IPS-18a (cell line): ENCODE results near the gene BLOC1S4.

Experiments used
- H3K27ac ChIP-seq: one replicate; pipeline ENCODE4 v1.5.1; 2013; ENCODE audit warnings: low read length
- H3K27me3 ChIP-seq: one replicate; pipeline ENCODE4 v1.6.1; 2013; ENCODE audit warnings: mild to moderate bottlenecking, low read length; ENCODE audit not compliant: control insufficient read depth, insufficient read depth
- H3K36me3 ChIP-seq: one replicate; pipeline ENCODE4 v1.6.1; 2013; ENCODE audit warnings: low read depth, low read length; ENCODE audit not compliant: control insufficient read depth
- H3K4me1 ChIP-seq: one replicate; pipeline ENCODE4 v1.6.1; 2013; ENCODE audit warnings: low read depth, low read length; ENCODE audit not compliant: control insufficient read depth
- H3K4me3 ChIP-seq: one replicate; pipeline ENCODE4 v1.5.1; 2013; ENCODE audit warnings: low read length
- H3K9ac ChIP-seq: one replicate; pipeline ENCODE4 v1.6.1; 2013; ENCODE audit warnings: mild to moderate bottlenecking, low read length, moderate library complexity
- H3K9me3 ChIP-seq: one replicate; pipeline ENCODE4 v1.6.1; 2013; ENCODE audit warnings: low read depth, low read length; ENCODE audit not compliant: control insufficient read depth

The BLOC1S4 gene

DNA sequence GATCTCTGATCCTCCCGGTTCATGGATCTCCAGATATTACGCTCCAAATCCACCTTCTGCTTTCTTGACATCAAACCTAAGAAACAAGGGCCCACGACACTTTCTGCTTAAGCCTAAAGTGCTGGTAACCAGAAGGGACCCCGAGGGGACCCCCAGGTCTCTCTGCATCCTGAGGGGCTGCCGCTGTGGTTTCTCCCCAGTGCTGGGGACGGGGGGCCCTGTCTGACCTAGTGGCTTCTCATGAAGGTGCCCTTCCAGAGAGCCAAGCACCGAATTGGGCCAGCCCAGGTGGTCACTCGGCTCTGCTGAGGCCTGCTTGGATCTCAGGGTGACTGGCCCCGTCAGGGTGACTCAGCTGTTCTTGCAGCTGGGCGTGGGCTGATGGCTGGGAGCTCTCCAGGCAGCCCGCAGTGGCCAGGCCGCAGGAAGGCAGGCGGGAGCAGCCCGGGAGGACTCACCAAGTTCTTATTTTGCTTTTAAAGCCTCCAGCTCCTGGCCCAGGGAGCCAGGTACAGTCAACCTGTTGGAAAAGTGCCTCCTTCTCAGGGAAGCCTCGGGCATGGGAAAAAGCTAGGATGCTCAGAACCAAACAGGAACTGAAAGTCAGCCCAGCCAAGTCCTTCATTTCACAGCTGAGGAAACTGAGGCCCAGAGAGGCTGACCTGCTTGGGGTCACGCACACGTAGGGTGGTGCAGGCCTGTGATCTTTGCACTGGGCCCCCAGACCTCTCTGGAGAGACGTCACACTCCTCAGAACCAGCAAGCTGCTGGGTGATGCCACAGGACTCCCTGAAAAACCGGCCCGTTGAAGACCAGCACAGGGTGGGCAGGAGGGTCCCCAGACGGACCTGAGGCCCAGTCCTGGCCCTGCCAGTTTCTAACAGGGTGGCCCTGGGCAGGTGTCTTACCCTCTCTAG is 16.7 kb downstream of the BLOC1S4 start:
- no peaks in the 10 kb centered on the region for H3K9me3 ChIP-seq
- H3K4me3 ChIP-seq, result no peak overlapping the region
- H3K27ac ChIP-seq, result no peak overlapping the region
- H3K36me3 ChIP-seq, result no peaks in the 10 kb centered on the region
- H3K4me1 ChIP-seq, result peaks cover 9% of the 10 kb centered on the region
- H3K9ac ChIP-seq, result no peak overlapping the region
- H3K27me3 ChIP-seq, result no peaks in the 10 kb centered on the region

GRCh38 chr4:6733358-6734164 is 17.6 kb downstream of the BLOC1S4 start:
- Histone ChIP-seq H3K4me3 (no peak overlapping the region), H3K36me3 (no peaks in the 10 kb centered on the region), H3K9ac (no peak overlapping the region), H3K4me1 (peaks cover 5% of the 10 kb centered on the region), H3K27me3 (no peaks in the 10 kb centered on the region), H3K27ac (no peak overlapping the region), H3K9me3 (no peaks in the 10 kb centered on the region)

DNA sequence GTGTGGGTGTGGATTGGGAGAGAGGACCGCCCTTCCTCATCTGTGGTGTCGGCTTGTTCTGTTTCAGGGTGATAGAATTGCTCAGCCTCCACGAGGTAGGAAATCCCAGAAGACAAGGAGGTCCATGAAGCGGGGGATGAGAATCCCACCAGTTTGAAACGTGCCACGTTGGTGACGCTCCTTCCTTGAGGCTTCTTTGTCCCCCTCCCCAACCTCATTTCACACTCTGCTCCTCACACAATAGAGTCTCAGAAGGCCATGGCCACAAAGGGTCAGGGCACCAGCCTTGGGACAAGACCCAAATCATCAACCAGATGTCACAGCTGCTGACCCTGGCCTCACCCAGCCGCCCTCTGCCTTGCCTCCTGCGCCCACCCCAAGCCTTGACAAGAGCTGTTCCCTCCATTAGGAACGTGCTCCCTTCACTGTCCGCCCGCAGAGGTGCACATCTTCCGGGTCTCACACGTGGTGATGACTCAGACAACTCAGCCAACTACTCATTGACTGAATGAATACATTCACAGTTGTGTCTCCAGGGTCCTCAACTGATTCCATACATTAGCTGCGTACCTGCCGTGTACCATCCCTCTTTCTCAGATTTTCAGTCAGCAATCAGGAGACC is 18.3 kb downstream of the BLOC1S4 start:
- no peak overlapping the region for H3K9ac ChIP-seq
- H3K27me3 ChIP-seq, result no peaks in the 10 kb centered on the region
- no peaks in the 10 kb centered on the region for H3K36me3 ChIP-seq
- H3K4me3 ChIP-seq, result no peak overlapping the region
- H3K4me1 ChIP-seq, result peaks cover 5% of the 10 kb centered on the region
- no peaks in the 10 kb centered on the region for H3K9me3 ChIP-seq
- no peak overlapping the region for H3K27ac ChIP-seq

GRCh38 chr4:6739920-6740319 is 23.9 kb downstream of the BLOC1S4 start:
- Histone ChIP-seq H3K36me3 (no peaks in the 10 kb centered on the region), H3K9me3 (no peaks in the 10 kb centered on the region), H3K27me3 (no peaks in the 10 kb centered on the region), H3K9ac (no peak overlapping the region), H3K4me3 (no peak overlapping the region), H3K27ac (no peak overlapping the region), H3K4me1 (no peaks in the 10 kb centered on the region)

- Histone ChIP-seq H3K9ac (no peak overlapping the region), H3K27ac (no peak overlapping the region), H3K4me1 (no peaks in the 10 kb centered on the region), H3K36me3 (no peaks in the 10 kb centered on the region), H3K4me3 (no peak overlapping the region), H3K9me3 (no peaks in the 10 kb centered on the region), H3K27me3 (no peaks in the 10 kb centered on the region)
Observed at GRCh38 chr4:6740347-6740746, 24.4 kb downstream of the BLOC1S4 start.

DNA sequence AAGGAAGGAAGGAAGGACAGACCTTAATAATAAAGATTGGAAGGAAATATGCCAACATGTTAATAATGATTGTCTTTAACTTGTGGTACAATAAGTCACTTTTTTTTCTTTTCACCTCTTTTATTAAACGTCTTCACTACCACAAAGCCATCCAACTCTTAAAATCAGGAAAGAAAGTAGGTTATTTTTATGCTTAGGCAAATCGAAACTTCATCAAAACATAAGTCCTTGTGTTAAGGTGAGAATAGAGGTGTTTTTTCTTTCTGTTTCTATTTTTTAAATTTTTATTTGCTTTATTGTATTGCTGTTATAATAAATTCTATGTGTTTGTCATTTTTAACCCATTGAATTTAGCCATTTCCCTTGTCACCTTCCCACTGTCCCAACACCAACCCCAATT is 26.5 kb downstream of the BLOC1S4 start:
- no peaks in the 10 kb centered on the region for H3K9me3 ChIP-seq
- no peak overlapping the region for H3K27ac ChIP-seq
- no peaks in the 10 kb centered on the region for H3K27me3 ChIP-seq
- no peak overlapping the region for H3K4me3 ChIP-seq
- H3K36me3 ChIP-seq, result no peaks in the 10 kb centered on the region
- no peak overlapping the region for H3K9ac ChIP-seq
- no peaks in the 10 kb centered on the region for H3K4me1 ChIP-seq

GRCh38 chr4:6742989-6743388 is 27.0 kb downstream of the BLOC1S4 start:
- Histone ChIP-seq H3K9me3 (no peaks in the 10 kb centered on the region), H3K4me1 (no peaks in the 10 kb centered on the region), H3K27ac (no peak overlapping the region), H3K27me3 (no peaks in the 10 kb centered on the region), H3K36me3 (no peaks in the 10 kb centered on the region), H3K4me3 (no peak overlapping the region), H3K9ac (no peak overlapping the region)

GRCh38 chr4:6746721-6747293 is 30.8 kb downstream of the BLOC1S4 start:
- Histone ChIP-seq H3K4me1 (no peaks in the 10 kb centered on the region), H3K9ac (no peak overlapping the region), H3K4me3 (no peak overlapping the region), H3K27ac (no peak overlapping the region), H3K27me3 (no peaks in the 10 kb centered on the region), H3K9me3 (no peaks in the 10 kb centered on the region), H3K36me3 (no peaks in the 10 kb centered on the region)

DNA sequence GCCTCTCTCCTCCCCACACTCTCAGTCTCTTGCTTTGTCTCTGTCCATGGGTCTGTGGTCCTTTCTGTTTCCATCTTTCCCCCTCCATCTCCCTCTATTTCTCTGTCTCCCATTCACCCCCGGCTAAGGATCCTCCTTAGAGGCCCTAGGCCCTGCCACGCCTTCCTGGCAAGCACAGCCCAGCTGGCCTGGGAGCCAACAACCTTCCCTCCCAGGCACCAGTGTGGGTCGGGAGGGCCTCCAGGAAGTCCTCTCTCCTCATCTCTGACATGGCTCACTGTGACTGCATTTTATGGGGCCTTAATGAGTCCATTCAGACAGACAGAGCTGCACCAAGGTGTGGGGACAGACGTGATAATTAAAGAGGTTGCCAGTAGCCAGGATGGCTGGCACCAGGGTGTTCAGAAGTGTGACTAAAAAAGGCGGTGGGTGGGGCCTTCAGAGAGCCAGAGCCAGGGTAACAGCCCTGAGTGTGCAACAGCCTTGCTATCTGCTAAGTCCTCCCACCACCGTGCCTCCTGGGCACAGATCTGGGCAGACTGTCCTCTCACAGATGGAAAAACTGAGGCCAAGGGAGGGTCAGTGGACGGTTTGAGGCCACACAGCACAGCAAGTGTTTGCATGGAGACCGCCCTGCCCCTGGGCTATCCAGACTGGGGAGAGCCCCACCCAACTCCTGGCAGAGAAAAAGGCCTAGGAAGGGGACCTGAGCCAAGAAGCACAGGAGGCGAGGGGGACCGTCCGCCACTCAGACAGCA is 31.5 kb downstream of the BLOC1S4 start:
- Histone ChIP-seq H3K27ac (no peak overlapping the region), H3K9me3 (no peaks in the 10 kb centered on the region), H3K4me3 (no peak overlapping the region), H3K36me3 (no peaks in the 10 kb centered on the region), H3K27me3 (no peaks in the 10 kb centered on the region), H3K4me1 (no peaks in the 10 kb centered on the region), H3K9ac (no peak overlapping the region)

DNA sequence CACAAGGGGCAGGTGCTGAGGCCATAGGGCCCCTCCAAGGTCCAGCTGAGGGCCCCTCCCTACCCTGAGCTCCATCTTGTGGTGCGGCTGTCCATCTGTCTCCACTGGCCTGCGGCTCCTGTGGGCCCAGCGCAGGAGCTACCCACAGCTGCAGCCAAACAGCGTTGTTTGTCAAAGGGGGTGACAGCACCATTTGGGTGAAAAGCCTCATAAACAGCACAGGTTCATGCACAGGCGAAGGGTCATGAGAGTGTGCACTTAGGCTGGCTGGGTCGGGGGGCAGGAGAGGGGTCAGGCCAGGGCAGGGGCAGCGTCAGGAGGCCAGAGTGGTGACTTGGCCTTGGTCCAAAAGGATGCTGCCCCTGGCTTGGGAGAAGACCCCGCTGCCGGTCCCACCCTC is 32.3 kb downstream of the BLOC1S4 start:
- Histone ChIP-seq H3K9ac (no peak overlapping the region), H3K4me1 (no peaks in the 10 kb centered on the region), H3K36me3 (no peaks in the 10 kb centered on the region), H3K4me3 (no peak overlapping the region), H3K27ac (no peak overlapping the region), H3K27me3 (no peaks in the 10 kb centered on the region), H3K9me3 (no peaks in the 10 kb centered on the region)
